ENCODE results near the gene ADK. TPM values are rescaled to one million over a fixed set of nuclear protein-coding genes. Genes with fewer than 3 reads are reported as not detected.

The ADK gene
- total and polyA plus RNA-seq, 2 of the 13 experiments (the other 11 are each of a cell fraction or from before 2014, with no cell fraction given): 48.6 to 79.1 TPM

DNA sequence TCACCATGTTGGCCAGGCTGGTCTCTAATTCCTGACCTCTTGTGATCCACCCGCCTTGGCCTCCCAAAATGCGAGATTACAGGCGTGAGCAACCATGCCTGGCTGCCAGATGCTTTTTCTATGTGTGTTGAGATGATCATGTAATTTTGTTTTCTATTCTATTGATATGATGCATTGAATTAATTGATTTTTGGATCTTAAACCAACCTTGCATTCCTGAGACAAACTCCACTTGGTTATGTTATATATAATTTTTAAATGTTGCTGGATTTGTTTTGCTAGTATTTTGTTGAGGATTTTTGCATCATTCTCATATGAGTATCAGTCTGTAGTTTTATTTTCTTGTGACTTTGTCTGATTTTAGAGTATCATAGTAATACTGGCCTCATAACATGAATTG is 192.8 kb downstream of the ADK start:
- H3K4me2 ChIP-seq (ENCODE audit: low read depth, low read length): no peak overlapping the region
- H3K36me3 ChIP-seq (replicated peaks in 1 of 2; ENCODE audit: control insufficient read depth in 1 of 2, insufficient read depth in 2 of 2, low read length in 2 of 2): peaks cover 2 to 9% of the 10 kb centered on the region in 2 experiments; a peak in 2 of 5 replicates
- in situ Hi-C loops (cut with HindIII; ENCODE audit: extremely low pct_ligation_motif_present, low pct_unique_long_range_greater_than_20kb): no loop called here
- intact Hi-C loops (cut with micrococcal nuclease; ENCODE audit: unreplicated experiment): no loop called here
- DNase-seq (ENCODE audit: low spot score) (no peak), FAIRE-seq (no peak), ATAC-seq (no peak)
- ChIA-PET POLR2A (no interaction called here), CTCF (ENCODE audit: low intra/inter-chr PET ratio, low total read pairs) (no interaction called here)
- peaks cover 8% of the 10 kb centered on the region; the same call in 1 of the 2 replicates for H3K9me3 ChIP-seq (ENCODE audit: low read length)
- BruUV-seq (replicated peaks): no TSS peak
- H3K4me1 ChIP-seq (ENCODE audit: insufficient read depth, low read length): peaks cover 13% of the 10 kb centered on the region
- no peak overlapping the region for H2AFZ ChIP-seq (ENCODE audit: low read length)
- H3K9ac ChIP-seq (ENCODE audit: insufficient read depth, low read depth, low read length): no peak overlapping the region
- no peak for TF ChIP-seq HNF4A (CRISPR knock-in tag; IDR thresholded peaks at IDR 0.05)
- H3K27ac ChIP-seq (ENCODE audit: extremely low read length, insufficient read depth, low read length): no peak overlapping the region
- H4K20me1 ChIP-seq (ENCODE audit: insufficient read depth, low read length): no peaks in the 10 kb centered on the region
- no peaks in the 10 kb centered on the region for H3K79me2 ChIP-seq (ENCODE audit: insufficient read depth, low read length)
- H3K27me3 ChIP-seq (ENCODE audit: control insufficient read depth in 1 of 2, insufficient read depth in 2 of 2, low read length in 2 of 2): no peaks in the 10 kb centered on the region
- 93% methylated on average over 3 of the region's 3 CpGs for WGBS (ENCODE audit: low lambda C conversion rate)
- H3K4me3 ChIP-seq (replicated peaks in 1 of 3; ENCODE audit: insufficient read depth in 1 of 3, low read depth in 2 of 3, low read length in 3 of 3): no peak overlapping the region

DNA sequence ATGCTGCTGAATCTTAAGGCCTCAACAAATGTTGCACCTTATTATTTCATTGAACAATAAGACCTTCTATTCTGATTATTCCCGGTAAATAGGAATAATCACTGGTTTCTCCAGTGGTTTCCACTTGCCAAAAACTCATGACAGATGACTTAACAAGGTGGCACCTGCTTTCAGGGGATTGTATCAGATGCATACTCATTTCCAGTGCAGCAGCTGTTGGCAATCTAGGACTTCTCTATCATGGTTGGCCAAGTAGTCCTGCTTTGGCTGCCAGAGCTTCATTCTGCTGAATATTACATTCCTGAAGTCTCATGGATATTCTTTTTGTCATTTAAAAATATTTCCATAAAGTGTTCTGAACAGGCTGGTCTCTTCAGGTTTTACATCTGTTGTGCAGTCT is 193.3 kb downstream of the ADK start:
- 100% methylated on average over 1 of the region's 1 CpG for WGBS (ENCODE audit: low lambda C conversion rate)
- FAIRE-seq: no peak
- TF ChIP-seq ZNF546 (CRISPR knock-in tag; conservative IDR thresholded peaks at IDR 0.05) (no peak), ZFP36L2 (CRISPR knock-in tag; IDR thresholded peaks at IDR 0.05) (no peak), ZNF431 (CRISPR knock-in tag; IDR thresholded peaks at IDR 0.05; ENCODE audit: borderline replicate concordance, low read depth) (no peak), RXRB (CRISPR knock-in tag; IDR thresholded peaks at IDR 0.05; ENCODE audit: borderline replicate concordance) (no peak), PHF8 (CRISPR knock-in tag; IDR thresholded peaks at IDR 0.05) (no peak), TCF12 (IDR thresholded peaks at IDR 0.05) (no peak), TCF12 (CRISPR knock-in tag; IDR thresholded peaks at IDR 0.05) (no peak), YY1 (IDR thresholded peaks at IDR 0.05; ENCODE audit: insufficient read depth, insufficient replicate concordance, low read depth, low read length) (no peak), FOXK1 (CRISPR knock-in tag; IDR thresholded peaks at IDR 0.05; ENCODE audit: borderline replicate concordance, low read depth) (no peak), ATRX (CRISPR knock-in tag; IDR thresholded peaks at IDR 0.05; ENCODE audit: borderline replicate concordance) (no peak)
- TF ChIP-seq, protein P1, sequence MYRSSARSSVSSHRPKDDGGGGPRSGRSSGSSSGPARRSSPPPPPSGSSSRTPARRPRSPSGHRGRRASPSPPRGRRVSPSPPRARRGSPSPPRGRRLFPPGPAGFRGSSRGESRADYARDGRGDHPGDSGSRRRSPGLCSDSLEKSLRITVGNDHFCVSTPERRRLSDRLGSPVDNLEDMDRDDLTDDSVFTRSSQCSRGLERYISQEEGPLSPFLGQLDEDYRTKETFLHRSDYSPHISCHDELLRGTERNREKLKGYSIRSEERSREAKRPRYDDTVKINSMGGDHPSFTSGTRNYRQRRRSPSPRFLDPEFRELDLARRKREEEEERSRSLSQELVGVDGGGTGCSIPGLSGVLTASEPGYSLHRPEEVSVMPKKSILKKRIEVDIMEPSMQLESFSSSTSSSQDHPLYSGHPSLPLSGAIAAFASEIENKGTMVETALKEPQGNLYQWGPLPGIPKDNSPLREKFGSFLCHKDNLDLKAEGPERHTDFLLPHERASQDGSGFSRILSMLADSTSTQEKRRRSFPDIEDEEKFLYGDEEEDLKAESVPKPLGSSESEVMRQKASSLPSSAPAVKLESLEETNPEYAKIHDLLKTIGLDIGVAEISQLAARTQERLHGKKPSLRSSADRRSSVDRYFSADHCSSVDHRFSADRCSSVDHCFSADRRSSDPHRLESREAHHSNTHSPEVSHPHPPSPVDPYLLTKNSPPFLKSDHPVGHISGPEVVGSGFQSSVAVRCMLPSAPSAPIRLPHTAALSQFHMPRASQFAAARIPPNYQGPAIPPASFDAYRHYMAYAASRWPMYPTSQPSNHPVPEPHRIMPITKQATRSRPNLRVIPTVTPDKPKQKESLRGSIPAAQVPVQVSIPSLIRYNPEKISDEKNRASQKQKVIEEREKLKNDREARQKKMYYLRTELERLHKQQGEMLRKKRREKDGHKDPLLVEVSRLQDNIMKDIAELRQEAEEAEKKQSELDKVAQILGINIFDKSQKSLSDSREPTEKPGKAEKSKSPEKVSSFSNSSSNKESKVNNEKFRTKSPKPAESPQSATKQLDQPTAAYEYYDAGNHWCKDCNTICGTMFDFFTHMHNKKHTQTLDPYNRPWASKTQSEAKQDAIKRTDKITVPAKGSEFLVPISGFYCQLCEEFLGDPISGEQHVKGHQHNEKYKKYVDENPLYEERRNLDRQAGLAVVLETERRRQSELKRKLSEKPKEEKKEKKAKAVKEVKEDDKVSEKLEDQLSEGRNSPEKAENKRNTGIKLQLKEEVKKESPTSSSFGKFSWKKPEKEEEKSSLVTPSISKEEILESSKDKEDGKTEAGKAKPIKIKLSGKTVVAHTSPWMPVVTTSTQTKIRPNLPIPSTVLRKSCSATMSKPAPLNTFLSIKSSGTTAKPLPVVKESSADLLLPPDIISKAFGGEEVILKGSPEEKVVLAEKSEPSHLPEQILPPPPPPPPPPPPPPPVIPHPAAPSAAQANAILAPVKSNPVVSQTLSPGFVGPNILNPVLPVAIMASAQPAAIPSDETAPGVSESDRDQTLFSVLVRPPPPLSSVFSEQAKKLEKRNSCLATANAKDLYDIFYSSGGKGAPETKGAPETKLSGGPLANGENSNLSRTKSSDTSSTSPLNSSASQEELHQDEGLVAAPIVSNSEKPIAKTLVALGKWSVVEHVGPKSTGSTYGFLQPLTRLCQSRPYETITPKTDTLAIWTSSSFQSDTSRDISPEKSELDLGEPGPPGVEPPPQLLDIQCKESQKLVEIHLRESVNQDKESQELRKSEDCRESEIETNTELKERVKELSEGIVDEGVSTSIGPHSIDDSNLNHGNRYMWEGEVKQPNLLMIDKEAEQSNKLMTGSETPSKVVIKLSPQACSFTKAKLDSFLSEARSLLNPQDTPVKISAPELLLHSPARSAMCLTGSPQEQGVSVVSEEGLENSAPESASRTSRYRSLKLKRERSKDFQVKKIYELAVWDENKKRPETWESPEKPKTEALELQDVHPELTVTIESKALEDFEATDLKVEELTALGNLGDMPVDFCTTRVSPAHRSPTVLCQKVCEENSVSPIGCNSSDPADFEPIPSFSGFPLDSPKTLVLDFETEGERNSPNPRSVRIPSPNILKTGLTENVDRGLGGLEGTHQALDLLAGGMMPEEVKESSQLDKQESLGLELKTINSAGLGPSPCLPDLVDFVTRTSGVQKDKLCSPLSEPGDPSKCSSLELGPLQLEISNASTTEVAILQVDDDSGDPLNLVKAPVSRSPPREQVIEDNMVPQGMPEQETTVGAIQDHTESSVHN (CRISPR knock-in tag; IDR thresholded peaks at IDR 0.05): no peak

More for the DNA sequence above, 193.3 kb downstream of the ADK start:
- Histone ChIP-seq H3K79me2 (ENCODE audit: insufficient read depth, low read length) (no peaks in the 10 kb centered on the region), H3K4me1 (ENCODE audit: insufficient read depth, low read length) (peaks cover 13% of the 10 kb centered on the region), H3K27me3 (ENCODE audit: control insufficient read depth in 1 of 2, insufficient read depth in 2 of 2, low read length in 2 of 2) (no peaks in the 10 kb centered on the region), H3K27ac (ENCODE audit: extremely low read length, insufficient read depth, low read length) (no peak overlapping the region), H3K36me3 (replicated peaks in 1 of 2; ENCODE audit: control insufficient read depth in 1 of 2, insufficient read depth in 2 of 2, low read length in 2 of 2) (peaks cover 2 to 8% of the 10 kb centered on the region in 2 experiments; a peak in 2 of 5 replicates), H2AFZ (ENCODE audit: low read length) (no peak overlapping the region), H3K4me3 (replicated peaks in 1 of 3; ENCODE audit: insufficient read depth in 1 of 3, low read depth in 2 of 3, low read length in 3 of 3) (no peak overlapping the region), H4K20me1 (ENCODE audit: insufficient read depth, low read length) (no peaks in the 10 kb centered on the region), H3K9ac (ENCODE audit: insufficient read depth, low read depth, low read length) (no peak overlapping the region), H3K9me3 (ENCODE audit: low read length) (peaks cover 8% of the 10 kb centered on the region; the same call in 1 of the 2 replicates), H3K4me2 (ENCODE audit: low read depth, low read length) (no peak overlapping the region)
- intact Hi-C loops (cut with micrococcal nuclease; ENCODE audit: unreplicated experiment): no loop called here
- in situ Hi-C loops (cut with HindIII; ENCODE audit: extremely low pct_ligation_motif_present, low pct_unique_long_range_greater_than_20kb): no loop called here
- ChIA-PET CTCF (ENCODE audit: low intra/inter-chr PET ratio, low total read pairs) (no interaction called here), POLR2A (no interaction called here)
- ATAC-seq (no peak), DNase-seq (ENCODE audit: low spot score) (no peak)
- BruUV-seq (replicated peaks): no TSS peak
